Thyroid gland (tissue), 4 donors: ENCODE measurements around the gene FBXO38.

Experiments used
- POLR2A ChIP-seq, 2 donors: fragments of 450-650 bp; IDR thresholded peaks; one replicate each; pipeline ENCODE4 v1.6.1; 2017; ENCODE audit warnings: antibody characterized with exemption in 2 of 2, mild to moderate bottlenecking in 2 of 2, moderate library complexity in 1 of 2
- TF ChIP-seq, protein P1 (sequence below), 6 experiments: fragments of 200-600 bp in 3 of 6; fragments of 450-650 bp in 3 of 6; sonication (generic) in 3 of 6; IDR thresholded peaks; one replicate each; pipeline ENCODE4 v1.5.1; 2016 to 2019; ENCODE audit warnings: antibody characterized with exemption in 6 of 6, mild to moderate bottlenecking in 2 of 6, inconsistent platforms in 1 of 6, moderate library complexity in 1 of 6

GRCh38 chr5:148443998-148444397 is 60.2 kb downstream of the FBXO38 start:
- no peak for TF ChIP-seq POLR2A (IDR thresholded peaks at IDR 0.05)
- TF ChIP-seq, protein P1, sequence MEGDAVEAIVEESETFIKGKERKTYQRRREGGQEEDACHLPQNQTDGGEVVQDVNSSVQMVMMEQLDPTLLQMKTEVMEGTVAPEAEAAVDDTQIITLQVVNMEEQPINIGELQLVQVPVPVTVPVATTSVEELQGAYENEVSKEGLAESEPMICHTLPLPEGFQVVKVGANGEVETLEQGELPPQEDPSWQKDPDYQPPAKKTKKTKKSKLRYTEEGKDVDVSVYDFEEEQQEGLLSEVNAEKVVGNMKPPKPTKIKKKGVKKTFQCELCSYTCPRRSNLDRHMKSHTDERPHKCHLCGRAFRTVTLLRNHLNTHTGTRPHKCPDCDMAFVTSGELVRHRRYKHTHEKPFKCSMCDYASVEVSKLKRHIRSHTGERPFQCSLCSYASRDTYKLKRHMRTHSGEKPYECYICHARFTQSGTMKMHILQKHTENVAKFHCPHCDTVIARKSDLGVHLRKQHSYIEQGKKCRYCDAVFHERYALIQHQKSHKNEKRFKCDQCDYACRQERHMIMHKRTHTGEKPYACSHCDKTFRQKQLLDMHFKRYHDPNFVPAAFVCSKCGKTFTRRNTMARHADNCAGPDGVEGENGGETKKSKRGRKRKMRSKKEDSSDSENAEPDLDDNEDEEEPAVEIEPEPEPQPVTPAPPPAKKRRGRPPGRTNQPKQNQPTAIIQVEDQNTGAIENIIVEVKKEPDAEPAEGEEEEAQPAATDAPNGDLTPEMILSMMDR (IDR thresholded peaks at IDR 0.05) = peak; percentile 26 to 80 (median 60)
